ENCODE results near the gene C3orf62. TPM values are rescaled to one million over a fixed set of nuclear protein-coding genes. Genes with fewer than 3 reads are reported as not detected.

C3orf62 gene
- total RNA-seq, 1 experiment from 2014 or later, result 5.9 TPM

GRCh38 chr3:49278548-49278947 lies 1.5 kb upstream of the C3orf62 start:
- ChIA-PET POLR2A (no interaction called here), CTCF (interaction anchor here (1.4 kb wide), 1 partner anchor 107 kb away, joined by 3 read pairs; the partner anchor contains the start of gene KLHDC8B), RAD21 (ENCODE audit: low non-redundant PET in 1 of 2, low total read pairs in 2 of 2, uncharacterized antibody in 2 of 2, unreplicated experiment in 2 of 2) (no interaction called here)
- Histone ChIP-seq H3K9me2 (ENCODE audit: insufficient read depth) (no peaks in the 10 kb centered on the region), H3K27me3 (ENCODE audit: insufficient read depth, low read length) (no peaks in the 10 kb centered on the region), H3K9ac (ENCODE audit: low read length) (no peak overlapping the region), H3K36me3 (ENCODE audit: control insufficient read depth in 1 of 2, insufficient read depth in 2 of 2, low read length in 2 of 2) (peaks cover 13 to 24% of the 10 kb centered on the region in 2 experiments; a peak in 3 of 4 replicates), H3K9me3 (ENCODE audit: control insufficient read depth in 1 of 2, insufficient read depth in 1 of 2, low read depth in 1 of 2, low read length in 2 of 2) (no peaks in the 10 kb centered on the region), H2AFZ (ENCODE audit: low read depth, low read length, poor library complexity, severe bottlenecking) (no peak overlapping the region), H3K4me2 (ENCODE audit: low read length) (no peak overlapping the region), H3K79me2 (ENCODE audit: insufficient read depth, low read length) (no peaks in the 10 kb centered on the region), H3K4me1 (ENCODE audit: control insufficient read depth in 1 of 2, insufficient read depth in 2 of 2, low read length in 2 of 2) (no peaks in the 10 kb centered on the region), H3K4me3 (replicated peaks in 1 of 2; ENCODE audit: low read depth in 1 of 2, low read length in 2 of 2) (no peak overlapping the region), H4K20me1 (ENCODE audit: insufficient read depth) (no peaks in the 10 kb centered on the region), H3K27ac (ENCODE audit: low read depth, low read length) (no peak overlapping the region)
- TF ChIP-seq CTCF (IDR thresholded peaks at IDR 0.05 in 2 of 3, conservative IDR thresholded peaks at IDR 0.05 in 1 of 3; ENCODE audit: borderline replicate concordance in 1 of 3, insufficient read depth in 1 of 3, low read depth in 2 of 3, low read length in 2 of 3) (no peak), ZNF274 (IDR thresholded peaks at IDR 0.05; ENCODE audit: low read depth, low read length) (no peak), SIN3A (IDR thresholded peaks at IDR 0.05; ENCODE audit: low read depth) (no peak), EZH2phosphoT487 (IDR thresholded peaks at IDR 0.05; ENCODE audit: borderline replicate concordance) (no peak), CBX3 (IDR thresholded peaks at IDR 0.05; ENCODE audit: low read depth) (no peak), ELF1 (IDR thresholded peaks at IDR 0.05; ENCODE audit: borderline replicate concordance, low read depth) (no peak), SP1 (IDR thresholded peaks at IDR 0.05; ENCODE audit: low read depth) (no peak)
- ATAC-seq (no peak), DNase-seq (ENCODE audit: low read depth, low spot score) (no peak)
- intact Hi-C loops (cut with micrococcal nuclease), result no loop called here
- no TSS peak for BruUV-seq (replicated peaks)

GRCh38 chr3:49277383-49277775 lies 347 bp upstream of the C3orf62 start:
- H3K36me3 ChIP-seq (ENCODE audit: control insufficient read depth in 1 of 2, insufficient read depth in 2 of 2, low read length in 2 of 2), result peaks cover 11 to 21% of the 10 kb centered on the region in 2 experiments; a peak in 3 of 4 replicates
- CTCF ChIA-PET, result no interaction called here
- intact Hi-C loops (cut with micrococcal nuclease), result no loop called here
- H2AFZ ChIP-seq (ENCODE audit: low read depth, low read length, poor library complexity, severe bottlenecking), result no peak overlapping the region
- no peak overlapping the region for H3K27ac ChIP-seq (ENCODE audit: low read depth, low read length)
- RAD21 ChIA-PET (ENCODE audit: low non-redundant PET in 1 of 2, low total read pairs in 2 of 2, uncharacterized antibody in 2 of 2, unreplicated experiment in 2 of 2), result no interaction called here
- H3K79me2 ChIP-seq (ENCODE audit: insufficient read depth, low read length), result no peaks in the 10 kb centered on the region
- H3K9me2 ChIP-seq (ENCODE audit: insufficient read depth), result no peaks in the 10 kb centered on the region
- no TSS peak for BruUV-seq (replicated peaks)
- no peak overlapping the region for H3K4me3 ChIP-seq (replicated peaks in 1 of 2; ENCODE audit: low read depth in 1 of 2, low read length in 2 of 2)
- no peaks in the 10 kb centered on the region for H4K20me1 ChIP-seq (ENCODE audit: insufficient read depth)
- H3K9me3 ChIP-seq (ENCODE audit: control insufficient read depth in 1 of 2, insufficient read depth in 1 of 2, low read depth in 1 of 2, low read length in 2 of 2), result no peaks in the 10 kb centered on the region
- POLR2A ChIA-PET, result no interaction called here
- no peak for ATAC-seq
- H3K4me1 ChIP-seq (ENCODE audit: control insufficient read depth in 1 of 2, insufficient read depth in 2 of 2, low read length in 2 of 2), result no peaks in the 10 kb centered on the region
- H3K9ac ChIP-seq (ENCODE audit: low read length), result no peak overlapping the region
- H3K4me2 ChIP-seq (ENCODE audit: low read length), result no peak overlapping the region
- H3K27me3 ChIP-seq (ENCODE audit: insufficient read depth, low read length), result no peaks in the 10 kb centered on the region
- no peak for DNase-seq (ENCODE audit: low read depth, low spot score)
- TF ChIP-seq EZH2 (IDR thresholded peaks at IDR 0.05) (no peak), ELF1 (IDR thresholded peaks at IDR 0.05; ENCODE audit: borderline replicate concordance, low read depth) (no peak), YY1 (IDR thresholded peaks at IDR 0.05; ENCODE audit: extremely low read depth, insufficient replicate concordance, low read depth, low read length) (no peak), CEBPB (IDR thresholded peaks at IDR 0.05; ENCODE audit: low read depth) (no peak), EGR1 (IDR thresholded peaks at IDR 0.05; ENCODE audit: low read depth) (no peak), EZH2phosphoT487 (IDR thresholded peaks at IDR 0.05; ENCODE audit: borderline replicate concordance) (no peak), SRF (IDR thresholded peaks at IDR 0.05; ENCODE audit: low read depth) (no peak), POLR2A (IDR thresholded peaks at IDR 0.05; ENCODE audit: borderline replicate concordance, extremely low read depth, insufficient read depth, insufficient read length) (no peak), SIN3A (IDR thresholded peaks at IDR 0.05; ENCODE audit: low read depth) (no peak), RAD21 (IDR thresholded peaks at IDR 0.05; ENCODE audit: low read depth) (no peak), TCF7L2 (IDR thresholded peaks at IDR 0.05; ENCODE audit: borderline replicate concordance, extremely low read depth, insufficient read depth, insufficient read length) (no peak), POLR2AphosphoS5 (IDR thresholded peaks at IDR 0.05; ENCODE audit: low read depth, low read length) (no peak), CTCF (IDR thresholded peaks at IDR 0.05 in 2 of 3, conservative IDR thresholded peaks at IDR 0.05 in 1 of 3; ENCODE audit: borderline replicate concordance in 1 of 3, insufficient read depth in 1 of 3, low read depth in 2 of 3, low read length in 2 of 3) (no peak), ATF3 (IDR thresholded peaks at IDR 0.05) (no peak)
